GM18505 (cell line): ENCODE measurements around the gene PINLYP.

ENCODE experiments used
- ATAC-seq: cut with Tn5 transposase; IDR thresholded peaks from one replicate; pipeline ENCODE4 v1.9.1; 2021; ENCODE audit not compliant: unreplicated experiment
- POLR2A ChIP-seq: IDR thresholded peaks from 4 replicates; pipeline ENCODE4 v1.6.1; 2011; ENCODE audit warnings: borderline replicate concordance; ENCODE audit not compliant: insufficient read depth, insufficient read length; ENCODE audit errors: extremely low read depth

Gene PINLYP

GRCh38 chr19:43575156-43575950, at the start of gene PINLYP, which contains the start of gene XRCC1:
PINLYP (plus strand) TSS chr19:43575801; CDS start chr19:43577192, 1,391 bp downstream.
XRCC1 (minus strand) TSS chr19:43575527; CDS start chr19:43575458, 69 bp downstream.
- peak; percentile 96 for ATAC-seq
- TF ChIP-seq POLR2A, result peak; percentile 40

GRCh38 chr19:43525836-43526771, 49.5 kb upstream of the PINLYP start:
- TF ChIP-seq POLR2A, result no peak
- no peak for ATAC-seq

GRCh38 chr19:43526884-43527859, 48.4 kb upstream of the PINLYP start, which contains the start of gene ETHE1:
ETHE1 (minus strand) TSS chr19:43527201; CDS start chr19:43527177, 24 bp downstream.
- peak; percentile 71 for ATAC-seq
- TF ChIP-seq POLR2A, result peak; percentile 88

- no peak for TF ChIP-seq POLR2A
- no peak for ATAC-seq
These were observed 47.6 kb upstream of the PINLYP start for GRCh38 chr19:43527860-43528622.

GRCh38 chr19:43532571-43532961, 43.0 kb upstream of the PINLYP start:
- no peak for ATAC-seq
- TF ChIP-seq POLR2A, result no peak

- peak; percentile 58 for TF ChIP-seq POLR2A
- ATAC-seq, result peak; percentile 54
These were observed 42.5 kb upstream of the PINLYP start, which contains the start of gene ZNF575 for GRCh38 chr19:43532962-43533545. ZNF575 (plus strand) TSS chr19:43533188; CDS start chr19:43534423, 1,235 bp downstream.

- TF ChIP-seq POLR2A, result no peak
- ATAC-seq, result peak; percentile 52
These were observed 41.9 kb upstream of the PINLYP start for GRCh38 chr19:43533546-43534304.

- TF ChIP-seq POLR2A, result no peak
- ATAC-seq, result no peak
These were observed 41.2 kb upstream of the PINLYP start for GRCh38 chr19:43534305-43534815.

- ATAC-seq, result no peak
- TF ChIP-seq POLR2A, result no peak
These were observed 40.5 kb upstream of the PINLYP start for GRCh38 chr19:43534816-43535761.

- TF ChIP-seq POLR2A, result no peak
- ATAC-seq, result no peak
These were observed 36.7 kb upstream of the PINLYP start for GRCh38 chr19:43538922-43539321.

GRCh38 chr19:43540381-43540780, 35.2 kb upstream of the PINLYP start:
- TF ChIP-seq POLR2A, result no peak
- ATAC-seq, result no peak
